NCI-H774 (cell line): Measurements from ENCODE around the gene LAMA5.

Experiments
- DNase-seq: peaks from one replicate; lab custom pipeline; 2025; lab: John Stamatoyannopoulos, UW

LAMA5 gene

DNA sequence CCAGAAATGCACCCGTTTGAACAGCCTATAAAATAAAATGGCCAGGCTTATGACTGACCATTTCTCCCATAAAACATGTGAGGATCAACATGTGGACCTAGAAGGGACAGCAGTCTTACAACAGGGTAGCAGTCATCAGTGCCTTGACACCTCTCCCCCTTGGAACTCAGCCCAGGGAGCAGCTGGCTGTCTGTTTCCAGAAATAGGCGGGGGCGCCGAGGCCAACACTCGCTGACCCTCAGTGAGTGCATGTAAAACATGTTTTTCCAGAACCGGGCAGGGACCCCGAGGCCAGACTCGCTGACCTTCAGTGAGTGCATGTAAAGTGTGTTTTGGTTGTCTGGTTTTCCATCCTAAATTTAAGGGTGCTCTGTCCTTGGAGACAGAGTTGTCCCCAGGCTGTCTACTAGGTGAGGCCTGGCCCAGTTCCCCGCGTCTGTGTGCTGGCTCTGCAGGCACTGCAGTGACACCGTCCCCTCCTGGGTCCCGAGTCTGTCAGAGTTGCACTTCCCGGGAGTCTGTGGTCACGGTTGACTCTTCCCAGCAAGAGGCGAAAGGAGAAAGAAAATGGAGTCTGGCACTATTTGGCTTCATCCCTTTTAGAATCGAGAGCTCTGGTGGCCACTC is 84.1 kb downstream of the LAMA5 start:
- DNase-seq = no peak

DNA sequence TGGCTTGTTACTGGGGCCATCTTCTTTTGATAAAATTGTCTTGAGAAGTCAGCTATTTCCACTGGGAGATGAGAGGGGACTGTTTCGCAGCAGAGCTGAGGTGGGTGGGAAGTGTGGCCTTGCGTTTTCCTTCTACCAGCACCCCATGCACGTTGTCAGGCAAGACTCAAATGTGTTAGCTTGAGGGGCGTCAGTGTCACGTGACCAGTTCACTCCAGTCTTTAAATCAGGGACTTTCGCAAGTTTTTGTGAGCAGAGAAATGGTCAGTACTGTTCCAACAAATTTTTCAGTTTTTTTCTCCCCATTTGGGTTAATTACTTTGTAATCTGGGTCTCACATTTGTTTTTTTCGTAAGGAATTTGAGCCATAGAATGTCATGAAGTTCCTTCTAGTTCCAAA is 85.0 kb downstream of the LAMA5 start:
- no peak for DNase-seq

DNA sequence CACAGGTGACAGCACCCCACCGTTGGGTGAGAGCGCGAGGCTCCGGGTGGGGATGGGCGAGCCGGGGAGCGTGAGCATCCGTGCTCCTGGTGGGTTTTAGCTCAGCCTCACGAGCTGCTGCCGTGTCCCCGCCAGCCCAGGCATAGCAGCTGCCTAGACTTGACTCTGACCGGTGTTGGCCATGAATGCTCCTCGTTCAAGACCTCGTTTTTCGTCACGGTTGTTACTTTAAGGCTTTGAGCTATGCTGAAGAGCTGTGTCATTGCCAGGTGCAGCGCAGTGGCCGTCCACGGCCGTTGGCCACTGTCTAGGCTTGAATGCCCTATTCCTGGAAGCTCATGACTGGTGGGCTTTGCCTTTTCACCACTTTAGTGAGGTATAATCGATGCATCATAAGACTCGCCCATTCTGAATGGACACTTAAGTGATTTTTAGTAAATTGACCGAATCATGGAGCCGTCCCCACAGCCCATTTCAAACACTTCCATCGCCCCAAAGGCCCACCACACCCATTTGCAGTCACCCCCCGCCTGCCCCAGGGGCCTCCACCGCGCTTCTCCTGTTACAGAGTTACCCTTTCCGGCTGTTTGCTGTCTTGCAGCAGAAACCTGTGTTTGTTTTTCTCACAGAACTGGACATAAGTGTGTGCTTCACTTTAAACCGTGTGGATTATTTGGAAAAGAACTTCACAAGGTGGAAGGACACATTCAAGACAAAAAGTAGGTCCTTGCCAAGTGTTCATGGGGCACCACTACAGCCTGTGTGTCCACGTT is 85.8 kb downstream of the LAMA5 start:
- DNase-seq = no peak

DNA sequence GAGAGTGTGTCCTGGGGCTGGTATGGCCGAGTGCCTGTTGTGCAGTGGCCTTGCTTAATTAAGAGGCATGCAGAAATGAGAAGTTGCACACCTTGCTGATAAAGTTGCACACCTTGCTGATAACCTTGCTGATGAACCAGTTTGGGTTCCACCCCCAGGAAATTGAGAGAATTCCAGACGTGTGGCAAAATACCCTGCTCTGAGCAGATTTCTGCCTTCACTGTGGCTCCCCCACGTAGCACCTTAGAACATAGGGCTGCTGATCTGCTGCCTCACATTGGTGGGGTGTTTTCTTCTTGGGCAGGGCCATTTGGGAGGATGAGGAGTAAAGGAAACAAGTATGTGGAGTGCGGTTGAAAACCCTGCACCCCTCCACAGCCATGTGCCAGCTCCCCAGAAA is 86.8 kb downstream of the LAMA5 start:
- no peak for DNase-seq

DNA sequence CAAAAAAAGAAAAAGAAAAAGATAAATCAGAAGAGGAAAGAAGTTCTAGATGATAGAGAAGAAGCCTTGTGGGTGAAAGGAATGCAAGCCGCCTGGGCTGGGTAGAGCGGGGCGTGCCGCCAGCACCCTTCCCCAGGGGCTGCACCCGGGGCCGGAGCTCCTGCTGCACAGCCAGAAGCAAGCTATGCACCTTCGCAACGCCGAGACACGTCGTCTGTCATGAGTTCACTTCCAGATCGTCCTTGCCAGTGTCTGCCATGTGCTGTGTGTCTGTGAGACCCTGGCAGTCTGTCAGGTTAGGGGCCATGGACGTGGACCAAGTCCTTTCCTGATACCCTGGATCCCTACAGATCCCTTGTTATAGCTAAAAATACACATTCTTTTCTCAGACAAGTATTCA is 89.9 kb downstream of the LAMA5 start:
- DNase-seq = no peak

DNA sequence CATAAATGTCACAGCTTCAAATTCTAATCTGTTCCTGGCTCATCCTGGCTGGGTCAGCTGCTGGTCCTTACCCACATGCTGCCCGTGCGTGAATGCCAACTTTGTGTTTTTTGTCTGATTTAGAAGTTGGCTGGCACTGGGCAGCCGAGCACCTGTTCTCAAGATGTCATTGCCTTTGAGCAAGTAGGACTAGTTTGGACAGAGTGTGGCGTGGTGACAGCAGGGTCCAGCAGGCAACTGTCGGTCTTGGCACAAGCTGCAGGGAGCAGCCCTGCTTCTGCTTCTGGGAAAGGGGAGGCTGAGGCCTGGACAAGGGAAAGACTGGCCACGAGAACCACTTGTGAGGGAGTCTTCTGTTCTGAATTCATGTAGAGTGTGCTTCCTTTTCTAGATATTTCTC is 90.7 kb downstream of the LAMA5 start:
- no peak for DNase-seq

DNA sequence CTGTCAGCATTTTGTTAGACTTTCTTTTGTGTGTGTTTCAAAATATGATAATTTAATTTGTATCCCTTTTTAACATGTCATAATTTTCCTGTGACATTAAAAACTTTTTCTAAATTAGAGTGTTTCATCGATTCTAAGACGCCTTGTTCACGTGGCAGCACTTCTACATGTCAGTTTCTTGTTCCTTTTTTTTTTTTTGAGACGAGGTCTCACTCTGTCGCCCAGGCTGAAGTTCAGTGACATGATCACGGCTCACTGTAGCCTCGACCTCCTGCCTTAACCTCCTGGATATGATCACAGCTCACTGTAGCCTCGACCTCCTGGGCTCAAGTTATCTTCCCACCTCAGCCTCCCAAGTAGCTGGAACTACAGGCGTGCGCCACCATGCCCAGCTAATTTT is 91.9 kb downstream of the LAMA5 start:
- DNase-seq = no peak

DNA sequence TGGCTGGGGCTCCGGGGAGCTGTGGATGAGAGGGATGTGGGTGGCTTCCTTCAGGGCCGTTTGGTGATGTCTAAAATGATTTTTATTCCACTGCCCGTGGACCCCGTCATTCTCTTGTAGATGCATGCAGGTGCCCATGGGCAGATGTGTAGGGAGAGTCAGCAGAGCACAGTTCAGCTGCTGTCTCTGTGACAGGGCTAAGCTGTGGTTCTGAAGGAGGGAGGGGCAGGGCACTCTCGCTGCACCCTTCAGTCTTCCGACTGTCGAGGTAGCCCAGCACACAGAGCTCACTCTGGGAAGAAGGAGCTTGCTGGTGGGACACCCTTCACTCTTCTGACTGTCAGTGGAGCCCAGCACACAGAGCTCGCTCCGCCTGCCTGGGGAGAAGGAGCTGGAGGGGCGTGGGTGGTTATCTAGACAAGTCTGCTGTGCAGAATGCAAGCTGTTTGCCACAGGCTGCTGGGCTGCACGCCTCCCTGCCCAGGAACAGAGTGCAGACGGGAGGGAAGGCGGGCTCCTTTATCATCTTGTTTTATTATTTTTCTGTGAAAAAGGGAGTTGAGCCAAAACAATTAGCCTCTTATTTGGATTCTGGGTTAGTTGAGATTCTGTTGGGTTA is 92.7 kb downstream of the LAMA5 start:
- DNase-seq = no peak

DNA sequence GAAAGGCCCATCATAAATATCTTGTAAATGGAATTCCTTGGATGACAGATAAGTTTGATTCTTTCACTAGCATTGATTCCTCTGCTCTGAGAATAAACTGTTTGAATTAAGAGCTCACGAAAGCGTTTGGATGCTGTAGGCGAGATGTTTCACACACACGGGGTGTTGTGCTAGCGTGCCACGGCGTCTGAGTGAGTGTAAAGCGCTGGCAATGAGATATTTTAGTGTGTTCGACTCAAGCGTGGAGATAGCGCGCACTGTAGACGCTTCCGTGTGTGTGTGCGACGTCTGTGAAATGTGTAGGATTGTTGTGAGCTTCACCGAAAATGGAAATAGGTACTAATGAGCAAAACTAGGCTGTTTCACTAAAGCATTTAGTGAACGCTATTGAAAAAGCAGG is 93.7 kb downstream of the LAMA5 start:
- no peak for DNase-seq

DNA sequence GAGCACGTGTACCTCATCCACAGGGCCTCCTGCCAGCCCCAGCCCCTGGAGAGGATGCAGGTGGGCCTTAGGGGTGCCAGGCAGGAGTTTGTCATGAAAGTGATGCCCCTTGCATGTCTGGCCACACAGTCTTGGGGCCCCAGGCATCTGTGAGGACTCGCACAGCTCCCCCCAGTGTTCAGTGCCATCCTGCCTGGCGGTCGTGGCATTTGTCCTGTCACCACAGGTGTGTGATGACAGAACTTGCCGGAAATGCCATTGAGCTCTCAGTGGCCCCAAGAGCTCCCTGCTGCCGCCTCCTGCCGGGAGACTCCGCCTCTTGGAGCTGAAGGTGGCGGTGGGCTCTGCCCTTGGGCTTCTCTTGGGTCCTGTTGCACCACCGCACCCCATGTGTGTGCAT is 94.9 kb downstream of the LAMA5 start:
- DNase-seq = no peak

DNA sequence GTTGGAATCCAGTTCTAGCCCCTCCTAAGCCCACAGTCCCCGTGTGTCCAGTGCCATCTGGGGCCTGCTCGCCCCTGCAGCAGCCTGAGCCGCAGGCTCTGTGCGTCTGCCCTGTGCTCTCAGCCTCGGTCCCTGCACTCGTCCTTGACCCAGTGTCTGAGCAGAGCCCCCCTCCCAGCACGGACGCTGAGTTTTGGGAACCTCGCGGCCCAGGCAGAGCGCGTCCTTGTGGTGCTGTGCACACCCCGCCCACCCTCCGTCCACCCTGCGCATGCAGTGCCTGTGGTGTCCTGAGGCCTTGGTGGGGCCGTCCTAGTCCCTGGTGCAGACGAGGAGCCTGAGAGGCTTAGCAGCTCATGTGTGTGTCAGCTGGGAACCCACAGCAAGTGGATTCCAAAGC is 97.2 kb downstream of the LAMA5 start:
- no peak for DNase-seq

DNA sequence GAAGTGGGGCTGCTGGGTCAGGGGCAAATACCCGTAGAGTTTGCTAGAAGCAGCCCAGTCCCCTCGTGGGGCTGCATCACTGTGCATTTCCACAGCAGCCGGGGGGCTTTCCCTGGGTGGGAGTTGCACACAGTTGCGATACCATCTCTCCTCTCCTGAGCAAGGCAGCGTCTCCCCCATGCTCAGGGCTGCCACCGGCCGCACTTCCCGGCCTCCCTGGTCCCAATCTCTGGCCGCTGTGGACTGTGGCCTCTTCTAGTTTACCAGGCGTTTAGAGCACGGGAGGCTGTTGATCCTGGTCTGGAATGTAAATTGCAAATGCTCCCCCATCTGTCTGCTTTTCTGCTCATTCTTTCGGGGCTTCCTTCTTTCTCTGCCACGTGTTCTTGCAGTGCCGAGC is 97.7 kb downstream of the LAMA5 start:
- DNase-seq = no peak

DNA sequence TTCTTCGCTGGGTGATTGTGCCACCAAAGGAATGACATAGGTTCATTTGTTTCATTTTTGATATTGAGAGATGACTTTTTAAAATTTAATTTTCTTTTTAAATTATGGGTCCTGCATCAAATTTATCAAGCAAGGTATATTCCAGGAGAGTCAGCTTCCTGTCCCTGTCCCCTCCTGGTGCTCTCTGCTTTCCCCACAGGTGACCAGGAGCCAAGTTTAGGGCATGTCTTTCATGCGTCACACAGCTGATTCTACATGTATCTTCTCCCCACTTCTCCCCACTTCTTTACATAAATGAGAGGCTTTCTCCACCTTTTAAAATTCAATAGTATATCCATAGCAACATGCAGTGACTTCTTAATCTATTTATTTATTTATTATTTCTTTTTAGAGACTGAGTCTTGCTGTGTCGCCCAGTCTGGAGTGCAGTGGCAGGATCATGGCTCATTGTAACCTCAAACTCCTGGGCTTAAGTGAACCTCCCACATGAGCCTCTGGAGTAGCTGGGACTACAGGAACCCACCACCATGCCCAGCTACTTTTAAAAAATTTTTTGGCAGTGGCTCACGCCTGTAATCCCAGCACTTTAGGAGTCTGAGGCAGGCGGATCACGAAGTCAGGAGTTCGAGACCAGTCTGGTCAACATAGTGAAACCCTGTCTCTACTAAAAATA is 98.7 kb downstream of the LAMA5 start:
- no peak for DNase-seq

DNA sequence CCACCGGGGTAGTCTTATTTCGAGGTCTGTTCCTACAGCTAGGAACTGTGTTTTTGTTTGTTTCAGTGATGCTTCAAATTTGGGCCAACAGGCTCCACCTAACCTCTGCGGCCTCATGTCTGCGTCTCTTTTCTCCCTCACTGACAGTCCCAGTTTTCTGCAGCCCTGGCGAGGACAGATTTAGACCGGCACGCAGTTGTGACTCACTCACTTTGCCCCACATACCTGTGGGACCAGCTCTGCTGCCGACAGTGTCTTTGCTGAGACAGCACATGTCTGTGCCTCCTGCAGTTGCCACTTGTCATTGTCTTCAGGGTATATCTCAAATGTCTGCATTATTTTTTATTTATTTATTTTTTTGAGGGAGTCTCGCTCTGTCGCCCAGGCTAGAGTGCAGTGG is 99.6 kb downstream of the LAMA5 start:
- no peak for DNase-seq

DNA sequence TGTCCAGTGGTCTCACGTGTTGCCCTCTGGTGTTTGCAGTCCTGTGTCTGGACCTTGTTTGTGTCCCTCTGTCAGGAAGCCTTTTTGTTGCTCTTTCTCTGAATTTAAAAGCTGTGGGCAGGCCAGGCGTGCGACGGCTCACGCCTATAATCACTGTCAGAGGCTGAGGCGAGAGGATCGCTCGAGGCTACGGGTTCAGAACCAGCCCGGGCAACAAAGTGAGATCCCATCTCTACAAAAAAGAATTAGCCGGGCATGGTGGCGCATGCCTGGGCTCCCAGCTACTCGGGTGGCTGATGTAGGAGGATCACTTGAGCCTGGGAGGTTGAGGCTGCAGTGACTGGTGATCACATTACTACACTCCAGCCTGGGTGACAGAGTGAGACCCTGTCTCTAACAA is 100.3 kb downstream of the LAMA5 start:
- no peak for DNase-seq

DNA sequence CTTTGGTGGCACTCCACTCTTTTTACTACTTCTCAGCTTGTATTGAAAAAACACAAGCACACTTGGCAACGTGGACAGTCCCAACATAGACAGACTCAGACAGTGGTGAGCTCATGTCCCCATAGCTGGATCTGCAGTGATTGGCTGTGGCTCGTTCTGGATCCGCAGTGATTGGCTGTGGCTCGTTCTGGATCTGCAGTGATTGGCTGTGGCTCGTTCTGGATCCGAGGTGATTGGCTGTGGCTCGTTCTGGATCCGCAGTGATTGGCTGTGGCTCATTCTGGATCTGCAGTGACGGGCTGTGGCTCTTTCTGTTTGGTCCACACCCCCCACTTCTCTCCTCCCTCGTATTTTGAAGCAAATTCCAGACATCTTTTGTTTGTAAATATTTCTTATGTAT is 100.8 kb downstream of the LAMA5 start:
- DNase-seq = no peak

DNA sequence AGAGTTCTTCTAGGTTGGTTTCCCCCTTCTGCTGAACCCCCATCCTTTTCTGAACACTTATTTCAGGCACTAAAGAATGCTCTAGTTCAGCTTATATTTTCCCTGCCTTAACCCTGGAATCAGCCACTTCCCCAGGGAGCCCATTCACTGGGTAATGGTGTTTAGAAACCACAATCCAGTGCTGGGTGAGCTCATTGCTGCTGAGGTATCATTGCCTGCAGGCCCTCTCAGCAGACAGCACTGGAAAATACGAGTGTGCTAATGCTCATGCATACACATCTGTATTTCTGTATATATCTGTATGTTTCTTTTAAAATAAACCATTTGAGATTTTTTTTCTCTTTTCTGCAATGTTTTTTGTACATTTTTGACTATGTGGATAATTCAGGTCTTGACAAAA is 101.7 kb downstream of the LAMA5 start:
- no peak for DNase-seq

DNA sequence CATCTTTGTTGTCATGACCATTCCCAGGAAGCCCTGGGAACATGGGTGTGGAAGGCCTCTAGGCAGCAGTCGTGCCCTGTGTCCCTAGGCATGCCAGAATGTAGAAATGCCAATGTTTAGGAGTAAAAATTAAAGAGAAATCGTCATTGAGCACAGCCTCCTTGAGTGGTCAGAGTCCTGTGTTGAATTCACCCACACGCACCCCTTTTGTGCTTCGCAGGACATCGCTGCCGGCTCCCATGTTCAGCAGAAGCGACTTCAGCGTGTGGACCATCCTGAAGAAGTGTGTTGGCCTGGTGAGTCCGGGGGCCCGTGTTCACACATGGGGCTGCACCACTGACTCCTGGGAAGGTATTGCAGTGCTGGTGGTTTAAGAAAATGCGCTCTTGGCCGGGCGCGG is 103.7 kb downstream of the LAMA5 start:
- DNase-seq = no peak

DNA sequence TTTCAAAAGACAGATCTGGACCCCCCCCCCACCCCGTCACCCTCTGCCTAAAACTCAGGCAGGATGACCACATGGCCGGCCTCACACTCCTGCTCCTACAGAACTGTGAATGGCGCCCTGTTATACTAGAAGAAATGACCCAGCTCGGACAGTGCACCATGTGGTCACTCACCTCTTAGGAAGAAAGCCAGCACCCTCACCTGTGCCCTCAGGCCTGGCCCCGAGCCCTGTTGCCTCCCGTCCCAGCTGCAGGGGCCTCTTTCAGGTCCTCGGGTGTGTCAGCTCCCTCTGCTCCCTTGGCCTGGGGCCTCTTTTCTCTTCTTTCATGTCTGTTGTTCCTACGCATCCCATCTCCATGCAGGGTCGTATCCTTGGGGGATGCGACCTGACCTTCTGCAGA is 105.0 kb downstream of the LAMA5 start:
- no peak for DNase-seq

DNA sequence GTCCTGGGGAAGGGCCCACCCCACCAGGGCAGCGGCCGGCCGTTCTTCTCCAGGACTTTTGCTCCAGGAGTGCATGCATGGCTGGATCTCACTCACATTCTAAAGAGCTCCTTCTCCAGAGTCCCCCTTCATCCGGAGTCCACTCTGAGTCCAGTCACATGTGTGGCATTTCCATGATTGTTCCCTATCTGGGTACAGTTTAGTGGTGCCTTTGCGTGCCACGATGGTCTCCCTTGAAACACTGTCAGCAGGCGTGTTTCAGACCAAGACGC is 107.9 kb downstream of the LAMA5 start:
- DNase-seq = no peak
